Adipocyte (in vitro differentiated cells): Measurements from ENCODE around the gene BRS3.

Experiments
- DNase-seq: peaks from one replicate; pipeline ENCODE4 v3.0.0-alpha.2; 2015; ENCODE audit warnings: low read depth
- H3K27me3 ChIP-seq: replicated peaks from 2 replicates; pipeline ENCODE4 v1.7.0; 2013; ENCODE audit warnings: mild to moderate bottlenecking, low read length, moderate library complexity; ENCODE audit not compliant: control insufficient read depth, insufficient read depth
- H3K36me3 ChIP-seq: 2 replicates; pipeline ENCODE4 v1.7.0; 2013; ENCODE audit warnings: low read length, mild to moderate bottlenecking, moderate library complexity; ENCODE audit not compliant: control insufficient read depth, insufficient read depth, severe bottlenecking
- H3K4me1 ChIP-seq: 2 replicates; pipeline ENCODE4 v1.7.0; 2013; ENCODE audit warnings: mild to moderate bottlenecking, low read length, moderate library complexity; ENCODE audit not compliant: control insufficient read depth, insufficient read depth
- H3K4me3 ChIP-seq: 2 replicates; pipeline ENCODE4 v1.7.0; 2013; ENCODE audit warnings: mild to moderate bottlenecking, low read length, moderate library complexity
- H3K9ac ChIP-seq: 2 replicates; pipeline ENCODE4 v1.7.0; 2013; ENCODE audit warnings: mild to moderate bottlenecking, low read length, moderate library complexity
- H3K9me3 ChIP-seq: 2 replicates; pipeline ENCODE4 v1.7.0; 2013; ENCODE audit warnings: mild to moderate bottlenecking, low read length, moderate library complexity; ENCODE audit not compliant: control insufficient read depth

Gene BRS3

DNA sequence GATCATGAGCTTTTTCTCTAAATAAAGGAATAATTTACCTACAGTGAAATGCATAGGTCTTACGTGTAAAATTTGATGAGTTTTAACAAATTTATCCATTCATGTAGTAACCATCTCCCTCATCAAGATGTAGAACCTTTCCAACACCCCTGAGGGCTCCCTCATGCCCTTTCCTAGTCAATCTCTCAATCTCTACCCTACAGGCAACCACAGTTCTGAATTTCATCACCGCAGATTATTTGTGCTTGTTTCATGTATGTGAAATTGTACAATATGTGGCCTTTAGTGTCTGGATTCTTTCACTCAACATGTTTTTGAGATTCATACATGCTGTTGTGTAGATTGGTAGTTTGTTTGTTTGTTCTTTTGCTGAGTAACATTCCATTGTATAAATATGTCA, 46.4 kb downstream of the BRS3 start:
- H3K27me3 ChIP-seq: peaks cover 40% of the 10 kb centered on the region
- no peaks in the 10 kb centered on the region for H3K9me3 ChIP-seq
- H3K9ac ChIP-seq: no peak overlapping the region
- no peaks in the 10 kb centered on the region for H3K36me3 ChIP-seq
- H3K4me1 ChIP-seq: no peaks in the 10 kb centered on the region
- peak; percentile 3 for DNase-seq
- no peak overlapping the region for H3K4me3 ChIP-seq

DNA sequence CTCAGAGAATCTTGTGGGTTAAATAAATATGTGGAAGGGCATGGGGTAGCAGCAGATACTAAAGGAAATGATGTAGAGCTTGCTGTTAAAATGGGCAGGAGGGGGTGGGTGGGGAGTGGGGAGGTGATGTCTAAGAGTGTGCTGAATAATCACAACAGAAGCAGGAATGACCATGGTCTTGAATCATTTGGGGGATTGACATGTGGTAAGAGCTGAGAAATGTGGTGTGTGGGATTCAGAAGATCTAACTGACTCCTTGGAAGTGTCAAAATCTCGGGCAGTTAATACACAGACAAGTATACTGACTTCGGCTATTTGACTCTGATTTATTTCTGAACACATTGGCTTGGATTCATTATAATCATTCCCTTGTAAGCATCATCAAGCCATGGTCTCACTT, 51.1 kb downstream of the BRS3 start:
- no peak overlapping the region for H3K9ac ChIP-seq
- H3K36me3 ChIP-seq: no peaks in the 10 kb centered on the region
- H3K4me3 ChIP-seq: no peak overlapping the region
- H3K27me3 ChIP-seq: peaks cover 47% of the 10 kb centered on the region
- H3K4me1 ChIP-seq: no peaks in the 10 kb centered on the region
- DNase-seq: no peak
- H3K9me3 ChIP-seq: no peaks in the 10 kb centered on the region

DNA sequence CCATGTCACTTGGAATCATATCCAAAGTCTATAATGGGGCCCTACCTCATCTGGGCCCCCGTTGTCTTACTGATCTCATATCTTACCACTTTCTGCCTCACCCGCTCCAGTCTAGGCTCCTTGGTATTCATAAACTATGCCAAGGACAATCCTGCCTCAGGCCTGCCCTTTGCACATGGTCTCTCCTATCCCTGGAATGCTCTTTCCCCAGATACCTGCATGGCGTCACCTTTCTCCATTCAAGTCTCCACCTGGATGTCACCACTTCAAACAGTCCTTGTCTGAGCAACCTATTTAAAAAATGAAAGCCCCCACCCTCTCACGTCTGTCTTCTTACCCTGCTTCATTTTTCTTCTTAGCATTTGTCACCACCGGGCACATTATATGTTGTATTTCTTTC, 52.5 kb downstream of the BRS3 start:
- no peak overlapping the region for H3K9ac ChIP-seq
- H3K9me3 ChIP-seq: no peaks in the 10 kb centered on the region
- H3K4me1 ChIP-seq: no peaks in the 10 kb centered on the region
- DNase-seq: no peak
- H3K4me3 ChIP-seq: no peak overlapping the region
- peaks cover 37% of the 10 kb centered on the region for H3K27me3 ChIP-seq
- no peaks in the 10 kb centered on the region for H3K36me3 ChIP-seq

DNA sequence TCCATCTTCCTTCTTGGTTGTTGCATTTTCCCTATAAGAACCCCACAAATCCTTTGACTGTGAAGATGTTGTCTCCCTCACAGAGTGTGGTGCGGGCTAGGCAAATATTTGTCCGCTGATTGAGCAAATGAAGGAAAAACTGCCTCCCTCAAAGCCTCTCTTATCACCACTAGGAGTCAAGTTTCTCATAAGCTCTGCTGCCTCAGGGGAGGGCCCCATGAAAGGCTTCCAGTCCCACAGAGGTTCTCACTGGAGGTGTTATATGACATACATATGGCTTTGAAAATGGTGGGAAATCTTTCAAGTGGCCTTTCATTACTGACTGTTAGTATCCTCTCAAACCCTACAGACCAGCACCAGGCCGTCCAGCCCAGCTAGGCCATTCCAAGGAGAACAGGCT, 53.5 kb downstream of the BRS3 start:
- Histone ChIP-seq H3K4me3 (no peak overlapping the region), H3K9ac (no peak overlapping the region), H3K36me3 (no peaks in the 10 kb centered on the region), H3K4me1 (no peaks in the 10 kb centered on the region), H3K9me3 (no peaks in the 10 kb centered on the region), H3K27me3 (peaks cover 31% of the 10 kb centered on the region)
- DNase-seq: no peak

DNA sequence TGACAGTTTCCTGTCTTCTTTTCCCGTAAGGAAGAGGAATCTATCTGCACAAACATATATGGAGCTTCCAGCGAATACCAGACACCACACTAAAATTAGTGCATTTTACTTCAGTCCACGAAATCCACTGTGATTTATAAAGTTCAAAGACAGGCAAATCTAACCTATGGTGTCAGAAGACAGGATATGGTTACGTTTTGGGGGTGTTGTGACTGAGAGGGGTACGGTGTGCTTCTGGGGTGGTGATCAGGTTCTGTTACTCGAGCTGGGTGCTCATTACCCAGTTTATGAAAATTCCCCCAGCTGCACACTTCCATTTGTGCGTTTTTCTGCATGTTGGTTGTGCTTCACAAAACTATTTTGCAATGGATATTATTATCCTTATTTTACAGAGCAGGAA, 54.5 kb downstream of the BRS3 start:
- Histone ChIP-seq H3K9me3 (no peaks in the 10 kb centered on the region), H3K4me1 (no peaks in the 10 kb centered on the region), H3K27me3 (peaks cover 29% of the 10 kb centered on the region), H3K9ac (no peak overlapping the region), H3K4me3 (no peak overlapping the region), H3K36me3 (no peaks in the 10 kb centered on the region)
- no peak for DNase-seq
